Left renal cortex interstitium (tissue), 4 donors: ENCODE measurements around the gene AGPAT1. TPM values are rescaled to one million over a fixed set of nuclear protein-coding genes. Genes with fewer than 3 reads are reported as not detected.
A peak's percentile ranks its signal among the peaks of the same experiment; 100 is the strongest.
"Not testable (repeated sequence)": the region's sequence is repeated elsewhere in the genome, so short reads cannot be mapped to it uniquely, and the experiment has no call there.

ENCODE experiments used
- DNase-seq, 4 donors: peaks; one replicate each; pipeline ENCODE4 v3.0.0-alpha.2; 2013; ENCODE audit warnings: low read depth in 4 of 4, low spot score in 2 of 4, missing footprints in 1 of 4
- polyA plus RNA-seq, 4 donors: library from polyadenylated mRNA; unstranded; fragments of 120-200 nt; gene quantifications; one replicate each; pipeline ENCODE4 v1.2.1, GENCODE V29; 2013; ENCODE audit not compliant: insufficient read length in 4 of 4

Gene AGPAT1
- polyA plus RNA-seq, 4 donors = 93.4 to 114 (median 104) TPM

DNA sequence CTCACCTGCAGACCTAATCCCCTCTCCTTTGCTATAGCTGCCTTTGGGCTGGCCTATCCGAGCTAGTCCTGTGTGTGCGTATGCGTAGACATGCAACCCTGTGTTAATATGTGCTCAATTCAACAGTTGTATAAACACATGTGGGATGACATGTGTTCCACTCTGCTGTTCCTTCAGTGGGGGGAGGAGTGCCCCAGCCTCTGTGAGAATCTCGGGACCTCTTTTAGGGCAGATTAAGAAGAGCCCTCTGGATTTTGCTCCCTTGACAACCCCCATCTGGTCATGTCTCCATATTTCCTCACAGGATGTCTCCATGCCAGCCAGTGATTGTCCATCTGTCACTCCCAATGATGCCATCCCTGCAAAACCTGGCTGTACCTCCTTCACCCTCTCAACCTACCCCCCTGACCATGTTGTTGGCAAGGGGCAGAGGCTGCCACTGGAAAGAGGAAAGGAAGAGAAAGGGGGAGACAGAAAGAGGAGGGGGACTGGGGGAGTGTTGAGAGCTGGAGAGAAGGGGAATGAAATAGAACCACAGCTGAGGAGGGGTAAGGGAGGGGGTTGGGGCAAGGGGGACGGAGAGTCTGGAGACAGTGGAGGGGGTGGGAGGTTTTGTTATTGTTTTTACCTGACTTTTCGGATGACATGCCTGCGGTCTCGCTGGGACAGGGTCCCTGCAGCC is 24.6 kb downstream of the AGPAT1 start:
- DNase-seq = no peak

DNA sequence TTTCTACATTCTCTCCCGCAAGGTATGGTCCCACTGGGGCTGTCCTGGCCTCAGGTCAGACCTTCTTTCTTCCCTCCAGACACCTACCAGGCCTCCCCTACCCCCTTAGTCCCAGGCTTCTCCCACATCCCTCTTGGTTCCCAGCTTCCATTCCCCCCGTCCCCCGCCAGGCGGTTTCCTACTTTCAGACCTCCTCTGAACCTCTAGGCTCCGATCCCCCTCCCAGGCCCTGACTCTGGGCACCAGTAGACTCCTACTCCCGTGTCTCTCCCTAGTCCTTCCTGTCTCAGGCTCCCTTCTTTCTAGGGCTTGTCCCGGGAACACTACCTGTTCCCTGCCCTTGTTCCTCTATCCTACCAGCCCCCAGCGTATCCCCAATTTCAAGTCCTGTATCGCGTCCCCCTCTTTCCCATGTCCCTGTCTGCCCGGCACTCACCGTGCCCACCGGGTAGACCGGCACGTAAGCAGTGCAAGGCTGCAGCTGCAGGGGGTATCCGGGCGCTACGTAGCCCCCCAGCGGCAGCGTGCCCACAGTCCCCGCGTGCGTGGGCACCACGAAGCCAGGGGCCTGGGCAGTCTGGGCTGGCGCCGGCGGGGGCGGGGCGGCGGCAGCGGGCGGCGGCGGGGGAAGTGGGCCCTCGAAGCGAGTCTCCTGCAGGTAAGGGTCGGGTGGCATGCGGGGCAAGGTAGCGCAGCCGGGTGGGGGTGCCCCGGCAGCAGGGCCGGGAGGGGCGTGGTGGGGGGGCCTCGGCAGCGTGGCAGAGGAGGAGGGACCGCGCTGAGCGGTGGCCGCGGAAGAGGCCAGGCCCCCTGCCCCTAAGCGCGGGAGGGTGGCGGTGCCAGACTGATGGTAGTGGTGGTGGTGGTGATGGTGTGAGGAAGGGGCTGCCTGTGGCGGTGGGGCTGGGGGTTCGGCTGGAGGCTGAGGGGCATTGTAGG is 25.7 kb downstream of the AGPAT1 start:
- no peak for DNase-seq

DNA sequence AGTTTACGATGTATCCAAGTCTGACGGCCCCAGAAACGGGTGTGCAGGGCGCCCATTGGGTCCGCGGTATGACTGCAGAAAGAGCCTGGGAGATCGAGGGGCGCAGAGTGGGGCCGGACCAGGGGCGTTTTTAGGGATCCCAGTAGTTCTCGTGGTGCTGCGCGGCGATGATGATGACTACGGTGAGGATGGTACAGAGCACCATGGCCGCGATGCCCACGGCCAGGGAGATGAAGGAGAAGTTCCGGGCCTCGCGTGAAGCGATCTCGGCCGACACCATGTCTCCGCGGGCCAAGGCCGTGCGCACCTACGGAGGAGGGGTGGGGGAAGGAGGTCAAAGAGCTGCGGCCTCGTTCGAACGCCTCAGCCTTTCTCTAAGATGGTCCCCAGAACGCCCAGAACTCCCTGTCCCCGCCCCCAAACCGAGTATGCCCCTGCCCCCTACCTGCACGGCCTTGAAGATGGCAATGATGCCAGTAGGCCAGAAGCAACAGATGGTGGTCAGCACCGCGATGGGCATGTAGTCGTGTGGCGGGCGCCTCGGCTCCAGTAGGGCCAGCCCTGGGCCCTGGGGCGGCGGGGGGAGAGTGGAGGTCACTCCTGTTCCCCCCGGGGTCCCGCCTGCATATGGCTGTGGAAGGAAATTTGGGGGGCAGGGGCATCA is 26.7 kb downstream of the AGPAT1 start:
- DNase-seq = no peak

GRCh38 chr6:32148289-32149091 is 27.4 kb downstream of the AGPAT1 start:
- DNase-seq = peak in 1 of 4 donors; percentile 65

- DNase-seq = no peak
Observed at GRCh38 chr6:32147401-32148132, 28.3 kb downstream of the AGPAT1 start.

GRCh38 chr6:32146687-32147086 is 29.2 kb downstream of the AGPAT1 start:
- no peak for DNase-seq

- DNase-seq = no peak
Observed at GRCh38 chr6:32146287-32146686, 29.6 kb downstream of the AGPAT1 start.

DNA sequence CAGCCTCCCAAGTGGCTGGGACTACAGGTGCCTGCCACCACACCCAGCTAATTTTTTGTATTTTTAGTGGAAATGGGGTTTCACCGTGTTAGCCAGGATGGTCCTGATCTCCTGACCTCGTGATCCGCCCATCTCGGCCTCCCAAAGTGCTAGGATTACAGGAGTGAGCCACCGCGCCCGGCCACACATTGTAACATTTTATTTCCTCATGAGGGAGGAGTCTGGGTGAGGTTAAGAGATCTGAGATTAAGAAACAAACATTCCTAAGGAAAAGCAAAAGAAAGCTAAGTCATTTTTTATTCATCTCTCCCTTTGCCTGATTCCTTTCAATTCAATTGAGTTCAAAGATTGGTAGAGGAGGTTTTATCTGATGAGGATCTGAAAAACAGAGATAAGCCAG is 31.6 kb downstream of the AGPAT1 start:
- not testable (repeated sequence) for DNase-seq

GRCh38 chr6:32140420-32141046 is 35.4 kb downstream of the AGPAT1 start:
- no peak for DNase-seq

DNA sequence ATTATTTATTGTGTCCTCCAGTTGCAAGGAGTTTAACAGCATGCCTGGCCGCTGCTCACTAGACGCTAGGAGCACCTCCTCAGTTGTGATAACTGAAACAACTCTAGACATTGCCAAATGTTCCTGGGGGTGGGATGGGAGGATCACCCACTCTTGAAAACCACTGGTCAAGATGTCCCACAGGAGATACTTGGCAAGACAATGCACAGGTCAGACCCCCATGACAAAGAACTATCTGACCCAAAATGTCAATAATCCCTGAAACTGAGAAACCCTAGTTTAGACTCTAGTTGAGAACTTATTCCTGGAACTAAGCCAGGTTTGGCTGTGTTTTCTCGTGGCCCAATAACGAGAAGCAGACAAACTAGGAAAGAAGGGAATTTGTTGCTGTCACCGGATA is 36.3 kb downstream of the AGPAT1 start:
- DNase-seq = no peak

- no peak for DNase-seq
Observed at GRCh38 chr6:32137454-32137853, 38.4 kb downstream of the AGPAT1 start.

DNA sequence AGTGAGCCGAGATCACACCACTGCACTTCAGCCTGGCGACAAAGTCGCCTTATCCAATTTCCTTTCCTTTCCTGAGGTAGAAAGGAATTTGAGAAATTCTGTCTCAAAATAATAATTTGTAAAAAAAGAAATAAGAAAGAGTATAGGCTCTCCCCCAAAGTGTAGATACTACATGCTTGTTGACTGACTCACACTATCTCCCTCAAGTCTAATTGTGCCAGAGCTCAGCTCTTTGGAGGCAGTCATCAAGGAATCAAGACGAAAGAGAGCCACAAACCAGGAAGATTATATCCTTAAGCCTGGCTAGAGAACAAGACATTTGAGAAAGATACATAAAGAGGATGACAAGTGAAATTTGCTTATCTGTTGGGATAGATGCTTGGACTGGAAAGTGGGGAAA is 42.1 kb downstream of the AGPAT1 start:
- no peak for DNase-seq

- no peak for DNase-seq
Observed at GRCh38 chr6:32132110-32132509, 43.8 kb downstream of the AGPAT1 start.

- DNase-seq = no peak
Observed at GRCh38 chr6:32131439-32131948, 44.4 kb downstream of the AGPAT1 start.

GRCh38 chr6:32129297-32130088 is 46.4 kb downstream of the AGPAT1 start:
- no peak for DNase-seq

- DNase-seq = no peak
Observed at GRCh38 chr6:32128751-32129296, 47.1 kb downstream of the AGPAT1 start.

DNA sequence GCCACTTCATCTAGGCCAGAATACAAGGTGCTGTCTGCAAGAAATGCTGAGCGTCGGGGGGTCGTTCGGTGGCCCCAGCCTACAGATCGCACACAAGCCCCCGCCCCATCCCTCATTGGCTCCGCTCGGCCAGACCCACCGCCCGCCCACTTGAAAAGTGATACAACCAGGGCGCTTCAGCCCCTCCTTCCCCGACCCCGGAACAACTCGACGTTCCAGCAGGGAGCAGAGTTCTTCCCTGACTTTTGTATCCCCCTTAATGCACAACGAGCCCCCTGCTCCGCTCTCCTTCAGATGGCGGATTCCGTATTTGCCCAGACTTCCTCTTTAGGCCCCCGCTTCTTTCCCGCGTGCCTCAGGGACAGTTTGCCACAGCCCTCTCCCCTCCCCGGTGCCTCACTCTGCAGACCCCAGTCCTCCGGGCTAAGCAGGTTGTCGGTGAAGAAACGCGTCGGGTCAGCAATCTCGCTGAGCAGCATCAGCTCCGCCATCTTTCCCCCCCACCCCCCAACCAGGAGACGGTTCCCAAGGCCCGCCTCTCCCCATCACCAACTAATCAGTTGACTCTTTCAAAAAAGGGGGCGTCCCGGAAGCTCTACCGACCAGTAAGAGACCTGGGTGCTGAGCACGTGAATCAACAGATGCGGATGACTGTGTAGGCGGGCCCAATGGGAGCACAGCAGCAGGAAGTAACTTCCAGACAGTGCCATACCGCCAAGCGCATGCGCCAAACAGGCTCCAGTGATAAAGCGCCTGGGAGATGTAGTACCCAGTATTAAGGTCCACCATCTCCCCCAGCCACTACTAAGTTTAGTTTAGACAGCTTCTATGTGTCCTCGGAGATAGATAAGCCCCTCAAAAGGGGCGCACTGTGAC is 47.9 kb downstream of the AGPAT1 start, which contains the start of gene ATF6B:
Gene ATF6B (minus strand): TSS at position 530 of the 876 bp plus-strand sequence. CDS start 39 bp downstream, at position 491.
- peak; percentile 88 to 99 (median 93) for DNase-seq
